ENCODE results near the gene MUC6.

- TF ChIP-seq CTCF (IDR thresholded peaks at IDR 0.05) (no peak), POLR2AphosphoS5 (IDR thresholded peaks at IDR 0.05; ENCODE audit: low read depth, low read length) (no peak), SIN3A (IDR thresholded peaks at IDR 0.05; ENCODE audit: borderline replicate concordance, insufficient read depth, low read depth, low read length) (no peak)
Measured at GRCh38 chr11:1022908-1023810, 13.4 kb downstream of the MUC6 start.
